Loucy (cell line): Measurements from ENCODE around the gene ADAMTS16.

Source experiments
- H2AFZ ChIP-seq: fragments of 200-600 bp; sonication (generic); 2 replicates; pipeline ENCODE4 v1.6.0; 2016; ENCODE audit warnings: antibody characterized with exemption, mild to moderate bottlenecking, low read length, moderate library complexity
- H3F3A ChIP-seq: fragments of 200-600 bp; 2 replicates; pipeline ENCODE4 v1.6.0; 2016; ENCODE audit warnings: antibody characterized with exemption, low read depth, mild to moderate bottlenecking
- H3K27me3 ChIP-seq: fragments of 200-600 bp; sonication (generic); 2 replicates; pipeline ENCODE4 v1.6.1; 2014; ENCODE audit warnings: low read length, mild to moderate bottlenecking; ENCODE audit not compliant: insufficient read depth, poor library complexity, severe bottlenecking
- H3K36me3 ChIP-seq: fragments of 200-600 bp; sonication (generic); 2 replicates; pipeline ENCODE4 v1.6.1; 2016; ENCODE audit warnings: low read length; ENCODE audit not compliant: insufficient read depth
- H3K4me1 ChIP-seq: fragments of 200-600 bp; sonication (generic); 2 replicates; pipeline ENCODE4 v1.5.1; 2014; ENCODE audit warnings: low read length, mild to moderate bottlenecking; ENCODE audit not compliant: insufficient read depth, poor library complexity, severe bottlenecking
- H3K4me2 ChIP-seq: fragments of 200-600 bp; sonication (generic); 2 replicates; pipeline ENCODE4 v1.6.0; 2014; ENCODE audit warnings: antibody characterized with exemption, low read length, low read depth, mild to moderate bottlenecking; ENCODE audit not compliant: poor library complexity, severe bottlenecking
- H3K4me3 ChIP-seq: fragments of 200-600 bp; sonication (generic); 2 replicates; pipeline ENCODE4 v1.5.1; 2014; ENCODE audit warnings: low read length, mild to moderate bottlenecking, mixed read lengths; ENCODE audit not compliant: poor library complexity, severe bottlenecking
- H3K79me2 ChIP-seq: fragments of 200-600 bp; sonication (generic); 2 replicates; pipeline ENCODE4 v1.6.1; 2014; ENCODE audit warnings: low read length; ENCODE audit not compliant: insufficient read depth
- H3K9ac ChIP-seq: fragments of 200-600 bp; sonication (generic); 2 replicates; pipeline ENCODE4 v1.6.0; 2014; ENCODE audit warnings: mild to moderate bottlenecking, low read depth, low read length, moderate library complexity; ENCODE audit not compliant: poor library complexity, severe bottlenecking
- H3K9me2 ChIP-seq: fragments of 200-600 bp; sonication (generic); replicated peaks from 2 replicates; pipeline ENCODE4 v1.6.1; 2016; ENCODE audit warnings: low read depth, low read length, mixed read lengths
- H3K9me3 ChIP-seq: fragments of 200-600 bp; sonication (generic); 2 replicates; pipeline ENCODE4 v1.6.1; 2014; ENCODE audit warnings: mild to moderate bottlenecking, antibody characterized with exemption, low read length, low read depth; ENCODE audit not compliant: insufficient read depth
- H4K20me1 ChIP-seq: fragments of 200-600 bp; sonication (generic); 2 replicates; pipeline ENCODE4 v1.6.0; 2014; ENCODE audit warnings: antibody characterized with exemption, low read length, mild to moderate bottlenecking; ENCODE audit not compliant: insufficient read depth, poor library complexity, severe bottlenecking
- CTCF ChIP-seq: fragments of 200-600 bp; sonication (generic); conservative IDR thresholded peaks from 2 replicates; pipeline ENCODE4 v1.5.1; 2014; ENCODE audit warnings: mild to moderate bottlenecking, antibody characterized with exemption, low read length
- EZH2phosphoT487 ChIP-seq: fragments of 200-600 bp; IDR thresholded peaks from 2 replicates; pipeline ENCODE4 v1.6.1; 2018; ENCODE audit warnings: antibody characterized with exemption, mild to moderate bottlenecking, moderate library complexity, borderline replicate concordance

The ADAMTS16 gene

GRCh38 chr5:5220901-5221631 is 80.9 kb downstream of the ADAMTS16 start:
- Histone ChIP-seq H3K27me3 (no peaks in the 10 kb centered on the region), H3F3A (no peaks in the 10 kb centered on the region), H2AFZ (no peak overlapping the region), H4K20me1 (no peaks in the 10 kb centered on the region), H3K4me3 (no peak overlapping the region), H3K9me2 (no peaks in the 10 kb centered on the region), H3K79me2 (no peaks in the 10 kb centered on the region), H3K4me1 (no peaks in the 10 kb centered on the region), H3K36me3 (no peaks in the 10 kb centered on the region), H3K9ac (no peak overlapping the region), H3K9me3 (no peaks in the 10 kb centered on the region), H3K4me2 (no peak overlapping the region)
- TF ChIP-seq EZH2phosphoT487 (no peak), CTCF (no peak)

GRCh38 chr5:5221724-5222123 is 81.6 kb downstream of the ADAMTS16 start:
- Histone ChIP-seq H3K9me2 (no peaks in the 10 kb centered on the region), H3K79me2 (no peaks in the 10 kb centered on the region), H3K4me3 (no peak overlapping the region), H3K27me3 (no peaks in the 10 kb centered on the region), H3K36me3 (no peaks in the 10 kb centered on the region), H2AFZ (no peak overlapping the region), H3K4me2 (no peak overlapping the region), H3F3A (no peaks in the 10 kb centered on the region), H4K20me1 (no peaks in the 10 kb centered on the region), H3K4me1 (no peaks in the 10 kb centered on the region), H3K9me3 (no peaks in the 10 kb centered on the region), H3K9ac (no peak overlapping the region)
- TF ChIP-seq EZH2phosphoT487 (no peak), CTCF (no peak)

GRCh38 chr5:5231576-5231975 is 91.4 kb downstream of the ADAMTS16 start:
- Histone ChIP-seq H3K27me3 (no peaks in the 10 kb centered on the region), H3K36me3 (no peaks in the 10 kb centered on the region), H3K4me3 (no peak overlapping the region), H3K9me2 (no peaks in the 10 kb centered on the region), H3K4me2 (no peak overlapping the region), H3K9me3 (no peaks in the 10 kb centered on the region), H3K79me2 (no peaks in the 10 kb centered on the region), H3K4me1 (no peaks in the 10 kb centered on the region), H3F3A (no peaks in the 10 kb centered on the region), H2AFZ (no peak overlapping the region), H3K9ac (no peak overlapping the region), H4K20me1 (no peaks in the 10 kb centered on the region)
- TF ChIP-seq CTCF (no peak), EZH2phosphoT487 (no peak)
